ENCODE results near the gene TBC1D10B. TPM values are rescaled to one million over a fixed set of nuclear protein-coding genes. Genes with fewer than 3 reads are reported as not detected.

Gene TBC1D10B
- total RNA-seq, 2 experiments from 2014 or later: 39.7 to 41.3 TPM

DNA sequence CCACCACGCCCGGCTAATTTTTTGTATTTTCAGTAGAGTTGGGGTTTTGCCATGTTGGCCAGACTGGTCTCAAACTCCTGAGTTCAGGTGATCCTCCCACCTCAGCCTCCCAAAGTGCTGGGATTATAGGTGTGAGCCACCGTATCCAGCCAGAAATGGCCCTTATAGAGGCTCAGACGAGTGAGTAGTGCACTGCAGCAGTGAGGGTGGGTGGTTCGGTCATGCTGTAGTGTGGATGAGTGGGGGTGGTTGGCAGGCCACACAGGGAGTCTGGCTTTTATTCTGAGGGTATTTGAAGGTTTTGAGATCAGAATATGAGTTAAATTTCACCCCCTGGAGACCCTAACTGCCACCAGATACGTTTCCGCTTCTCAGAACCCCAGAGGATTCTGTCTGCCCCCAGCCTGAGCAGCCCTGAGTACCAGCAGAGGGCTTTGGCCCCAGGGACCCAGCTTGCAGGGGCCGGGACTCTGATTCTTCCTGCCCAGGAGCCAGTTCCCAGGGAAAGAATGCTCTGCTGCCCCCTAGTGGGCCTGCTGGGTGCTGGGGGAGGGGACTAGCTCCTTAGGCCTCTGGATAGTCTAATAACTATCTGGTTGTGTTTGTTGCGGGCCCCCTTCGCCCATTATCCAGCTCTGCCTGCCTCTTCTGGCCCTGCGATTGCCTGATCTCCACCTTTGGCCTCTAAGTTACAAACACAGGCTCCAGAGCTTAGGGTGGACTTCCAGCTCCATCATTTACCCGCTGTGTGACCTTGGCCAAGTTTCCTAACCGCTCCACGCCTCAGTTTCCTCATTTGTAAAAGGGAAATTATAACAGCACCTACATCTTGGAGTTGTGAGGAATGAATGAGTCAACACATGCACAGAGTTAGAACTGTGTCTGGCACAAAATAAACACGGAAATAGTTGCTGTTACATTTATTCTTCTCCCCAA is 39.1 kb upstream of the TBC1D10B start:
- ChIA-PET CTCF (interaction anchor here (0.6 to 5.0 kb wide), 40 partner anchors 8 to 317 kb away, joined by 3 to 51 read pairs (median 5); partner anchors contain the start of genes CD2BP2, CORO1A, DCTPP1 and SEPTIN1), POLR2A (interaction anchor here (0.7 to 2.2 kb wide), 11 partner anchors 9 to 223 kb away, joined by 3 to 8 read pairs (median 4); partner anchors contain the start of genes ITGAL and SEPTIN1)
- ATAC-seq (peak; percentile 47), DNase-seq (peak; percentile 95)
- intact Hi-C loops (cut with micrococcal nuclease): loop anchor here (5.0 kb wide), 1 partner anchor 37 kb away; the partner anchor contains the start of genes MYL11 and TBC1D10B
- peaks cover 19% of the 10 kb centered on the region for H3K36me3 Mint-ChIP-seq (ENCODE audit: low read depth)
- H3K4me1 Mint-ChIP-seq (ENCODE audit: low read depth): peaks cover 34% of the 10 kb centered on the region
- TF ChIP-seq, protein P1, sequence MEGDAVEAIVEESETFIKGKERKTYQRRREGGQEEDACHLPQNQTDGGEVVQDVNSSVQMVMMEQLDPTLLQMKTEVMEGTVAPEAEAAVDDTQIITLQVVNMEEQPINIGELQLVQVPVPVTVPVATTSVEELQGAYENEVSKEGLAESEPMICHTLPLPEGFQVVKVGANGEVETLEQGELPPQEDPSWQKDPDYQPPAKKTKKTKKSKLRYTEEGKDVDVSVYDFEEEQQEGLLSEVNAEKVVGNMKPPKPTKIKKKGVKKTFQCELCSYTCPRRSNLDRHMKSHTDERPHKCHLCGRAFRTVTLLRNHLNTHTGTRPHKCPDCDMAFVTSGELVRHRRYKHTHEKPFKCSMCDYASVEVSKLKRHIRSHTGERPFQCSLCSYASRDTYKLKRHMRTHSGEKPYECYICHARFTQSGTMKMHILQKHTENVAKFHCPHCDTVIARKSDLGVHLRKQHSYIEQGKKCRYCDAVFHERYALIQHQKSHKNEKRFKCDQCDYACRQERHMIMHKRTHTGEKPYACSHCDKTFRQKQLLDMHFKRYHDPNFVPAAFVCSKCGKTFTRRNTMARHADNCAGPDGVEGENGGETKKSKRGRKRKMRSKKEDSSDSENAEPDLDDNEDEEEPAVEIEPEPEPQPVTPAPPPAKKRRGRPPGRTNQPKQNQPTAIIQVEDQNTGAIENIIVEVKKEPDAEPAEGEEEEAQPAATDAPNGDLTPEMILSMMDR (IDR thresholded peaks at IDR 0.05): peak; percentile 94
- H3K27me3 Mint-ChIP-seq: no peaks in the 10 kb centered on the region
- peak overlapping the region; percentile 51 for H3K4me3 Mint-ChIP-seq
- peak overlapping the region; percentile 66 for H3K27ac Mint-ChIP-seq
- H3K9me3 Mint-ChIP-seq: no peaks in the 10 kb centered on the region

DNA sequence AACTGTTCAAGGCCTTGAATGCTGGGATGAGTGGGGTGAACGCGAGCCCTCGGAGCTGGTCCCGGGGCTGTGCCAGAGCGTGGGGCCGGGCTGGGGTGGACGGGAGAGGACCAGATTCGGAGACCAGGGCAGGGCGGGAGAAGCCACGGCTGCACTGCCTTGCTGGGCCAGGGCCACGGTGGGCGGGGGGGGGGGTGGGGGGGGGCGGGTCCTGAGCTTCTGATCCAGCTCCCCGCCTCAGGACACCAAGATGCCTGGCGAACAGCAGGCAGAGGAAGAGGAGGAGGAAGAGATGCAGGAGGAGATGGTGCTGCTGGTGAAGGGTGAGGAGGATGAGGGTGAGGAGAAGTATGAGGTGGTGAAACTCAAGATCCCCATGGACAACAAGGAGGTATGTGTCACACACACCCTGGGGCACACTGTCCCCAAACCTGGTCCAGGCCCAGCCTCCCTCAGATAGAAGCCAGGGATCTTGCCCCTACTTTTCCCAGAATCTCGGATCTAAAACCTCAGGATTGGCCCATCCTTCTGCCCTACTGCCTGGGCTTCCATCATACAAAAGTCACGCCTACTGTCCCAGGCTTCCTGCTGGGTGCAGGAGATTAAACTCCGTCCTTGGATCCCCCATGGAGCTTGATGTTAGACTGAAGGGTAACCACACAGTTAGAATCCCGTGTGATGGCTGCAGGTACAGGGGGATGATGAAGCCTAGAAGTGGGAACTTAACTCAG is 37.7 kb upstream of the TBC1D10B start:
- Mint-ChIP-seq H3K27me3 (no peaks in the 10 kb centered on the region), H3K27ac (peak overlapping the region; percentile 80), H3K4me1 (ENCODE audit: low read depth) (peaks cover 28% of the 10 kb centered on the region), H3K36me3 (ENCODE audit: low read depth) (peaks cover 14% of the 10 kb centered on the region), H3K4me3 (peak overlapping the region; percentile 93), H3K9me3 (no peaks in the 10 kb centered on the region)
- CTCF ChIA-PET: interaction anchor here (0.9 to 5.0 kb wide), 15 partner anchors 9 to 316 kb away, joined by 3 to 51 read pairs (median 7); partner anchors contain the start of genes CD2BP2, SEPTIN1, TBC1D10B and TBX6
- POLR2A ChIA-PET: interaction anchor here (0.6 to 4.2 kb wide), 14 partner anchors 9 to 315 kb away, joined by 3 to 38 read pairs (median 5); partner anchors contain the start of genes CD2BP2, DCTPP1, ITGAL and SEPTIN1
- no peak for ATAC-seq
- TF ChIP-seq, protein P1 (IDR thresholded peaks at IDR 0.05): no peak
- DNase-seq: no peak
- intact Hi-C loops (cut with micrococcal nuclease): loop anchor here (5.0 kb wide), 1 partner anchor 36 kb away; the partner anchor contains the start of genes MYL11 and TBC1D10B

DNA sequence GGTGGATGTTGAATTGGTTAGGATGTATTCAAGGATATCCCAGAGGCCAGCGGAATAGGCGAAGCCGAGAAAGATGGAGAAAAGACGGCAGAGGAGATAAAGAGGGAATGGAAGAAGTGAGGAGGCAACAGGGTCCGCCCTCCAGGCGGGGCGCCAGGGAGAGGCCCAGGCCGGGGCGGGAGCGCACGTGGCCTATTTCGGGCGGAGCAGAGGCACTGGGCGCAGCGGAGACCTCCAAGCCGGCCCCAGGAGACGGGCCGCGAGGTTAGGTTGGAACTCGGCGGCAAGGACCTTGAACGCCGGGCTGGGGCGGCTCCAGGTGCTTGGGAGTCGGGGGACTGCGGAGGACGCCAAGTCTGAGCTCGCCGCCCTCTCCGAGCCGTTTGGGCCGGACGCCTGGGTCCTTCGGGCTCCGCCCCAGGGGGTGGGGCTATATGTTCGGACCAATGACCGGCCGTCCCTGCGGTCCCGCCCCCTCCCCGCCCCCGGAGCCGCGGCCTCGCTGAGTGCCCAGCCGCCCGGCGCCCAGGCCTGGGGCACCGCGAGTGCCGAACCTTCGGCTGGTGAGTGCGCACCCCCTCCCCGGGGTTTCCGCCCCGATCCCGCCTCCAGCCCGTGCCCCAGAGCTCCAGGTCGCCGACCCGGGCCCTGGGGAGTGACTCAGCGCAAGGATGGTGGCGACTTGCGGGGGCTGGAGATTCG is 37.0 kb upstream of the TBC1D10B start, which contains the start of gene ZNF771:
Gene ZNF771 (plus strand): TSS at position 505 of the 702 bp plus-strand sequence. CDS start 448 bp downstream, outside the sequence.
- Mint-ChIP-seq H3K36me3 (ENCODE audit: low read depth) (peaks cover 14% of the 10 kb centered on the region), H3K4me1 (ENCODE audit: low read depth) (peaks cover 28% of the 10 kb centered on the region), H3K9me3 (no peaks in the 10 kb centered on the region), H3K4me3 (peak within 1 kb of the TSS; percentile 93), H3K27me3 (no peaks in the 10 kb centered on the region), H3K27ac (peak within 1 kb of the TSS; percentile 98)
- TF ChIP-seq, protein P1 (IDR thresholded peaks at IDR 0.05): no peak
- DNase-seq (peak; percentile 95), ATAC-seq (peak; percentile 89)
- intact Hi-C loops (cut with micrococcal nuclease): loop anchor here (5.0 kb wide), 1 partner anchor 35 kb away; the partner anchor contains the start of genes MYL11 and TBC1D10B
- ChIA-PET POLR2A (interaction anchor here (0.6 to 4.2 kb wide), 16 partner anchors 9 to 314 kb away, joined by 3 to 38 read pairs (median 4); partner anchors contain the start of genes CD2BP2, DCTPP1, MAPK3 and SEPTIN1), CTCF (interaction anchor here (0.6 to 5.0 kb wide), 14 partner anchors 8 to 315 kb away, joined by 3 to 51 read pairs (median 6); partner anchors contain the start of genes CD2BP2, DCTPP1, SEPTIN1 and TBX6)

DNA sequence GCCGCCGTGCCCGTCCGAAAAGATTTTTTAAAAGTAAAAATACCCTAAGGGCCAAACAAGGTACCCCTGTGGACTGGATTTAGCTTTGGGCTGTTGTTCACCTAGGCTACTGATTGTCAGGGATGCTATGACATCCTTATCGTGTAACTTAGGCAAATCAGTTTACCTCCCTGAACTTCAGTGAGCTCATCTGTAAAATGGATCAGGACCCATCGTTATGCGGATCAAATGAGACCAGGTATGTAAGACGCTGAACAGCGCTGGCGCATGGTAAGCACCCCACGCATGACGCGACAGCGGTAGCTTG is 36.5 kb upstream of the TBC1D10B start:
- H3K36me3 Mint-ChIP-seq (ENCODE audit: low read depth): peaks cover 9% of the 10 kb centered on the region
- DNase-seq: no peak
- TF ChIP-seq, protein P1 (IDR thresholded peaks at IDR 0.05): no peak
- peak; percentile 17 for ATAC-seq
- H3K27ac Mint-ChIP-seq: peak overlapping the region; percentile 98
- no peaks in the 10 kb centered on the region for H3K27me3 Mint-ChIP-seq
- POLR2A ChIA-PET: interaction anchor here (0.7 to 4.2 kb wide), 12 partner anchors 8 to 283 kb away, joined by 3 to 38 read pairs (median 5); partner anchors contain the start of genes CD2BP2, MAPK3, SEPTIN1 and ZNF48
- no peaks in the 10 kb centered on the region for H3K9me3 Mint-ChIP-seq
- CTCF ChIA-PET: interaction anchor here (0.6 to 5.0 kb wide), 11 partner anchors 8 to 315 kb away, joined by 3 to 51 read pairs (median 5); partner anchors contain the start of genes CD2BP2, DCTPP1, SEPTIN1 and TBX6
- peak overlapping the region; percentile 93 for H3K4me3 Mint-ChIP-seq
- intact Hi-C loops (cut with micrococcal nuclease): loop anchor here (5.0 kb wide), 1 partner anchor 34 kb away; the partner anchor contains the start of genes MYL11 and TBC1D10B
- peaks cover 25% of the 10 kb centered on the region for H3K4me1 Mint-ChIP-seq (ENCODE audit: low read depth)

All from activated CD8-positive, alpha-beta T cell treated with anti-CD3 and anti-CD28 coated beads for 36 hours (primary cell).